Measurements from ENCODE around the gene MAP2. TPM values are rescaled to one million over a fixed set of nuclear protein-coding genes. Genes with fewer than 3 reads are reported as not detected.

Gene MAP2
- total RNA-seq, 1 donor from 2014 or later = 16.5 TPM

GRCh38 chr2:209619782-209620181, 195.9 kb downstream of the MAP2 start:
- Mint-ChIP-seq H3K4me1 (ENCODE audit: low read depth) (no peaks in the 10 kb centered on the region), H3K27ac (no peak overlapping the region), H3K4me3 (ENCODE audit: low read depth) (no peak overlapping the region), H3K27me3 (no peaks in the 10 kb centered on the region), H3K36me3 (ENCODE audit: insufficient read depth) (no peaks in the 10 kb centered on the region), H3K9me3 (ENCODE audit: low read depth) (peaks cover 4% of the 10 kb centered on the region)
- no peak for DNase-seq (ENCODE audit: low spot score, unreplicated experiment)
- no peak for TF ChIP-seq CTCF (IDR thresholded peaks at IDR 0.05; ENCODE audit: unreplicated experiment)

GRCh38 chr2:209624192-209624938, 200.5 kb downstream of the MAP2 start:
- Mint-ChIP-seq H3K9me3 (ENCODE audit: low read depth) (no peaks in the 10 kb centered on the region), H3K27ac (no peak overlapping the region), H3K36me3 (ENCODE audit: insufficient read depth) (no peaks in the 10 kb centered on the region), H3K27me3 (no peaks in the 10 kb centered on the region), H3K4me1 (ENCODE audit: low read depth) (no peaks in the 10 kb centered on the region), H3K4me3 (ENCODE audit: low read depth) (no peak overlapping the region)
- no peak for DNase-seq (ENCODE audit: low spot score, unreplicated experiment)
- no peak for TF ChIP-seq CTCF (IDR thresholded peaks at IDR 0.05; ENCODE audit: unreplicated experiment)

GRCh38 chr2:209629597-209629996, 205.8 kb downstream of the MAP2 start:
- H3K27me3 Mint-ChIP-seq = no peaks in the 10 kb centered on the region
- no peak for DNase-seq (ENCODE audit: low spot score, unreplicated experiment)
- H3K9me3 Mint-ChIP-seq (ENCODE audit: low read depth) = no peaks in the 10 kb centered on the region
- H3K4me1 Mint-ChIP-seq (ENCODE audit: low read depth) = no peaks in the 10 kb centered on the region
- H3K36me3 Mint-ChIP-seq (ENCODE audit: insufficient read depth) = no peaks in the 10 kb centered on the region
- H3K4me3 Mint-ChIP-seq (ENCODE audit: low read depth) = no peak overlapping the region
- no peak for TF ChIP-seq CTCF (IDR thresholded peaks at IDR 0.05; ENCODE audit: unreplicated experiment)
- no peak overlapping the region for H3K27ac Mint-ChIP-seq

GRCh38 chr2:209633911-209634310, 210.1 kb downstream of the MAP2 start:
- DNase-seq (ENCODE audit: low spot score, unreplicated experiment) = no peak
- Mint-ChIP-seq H3K27ac (no peak overlapping the region), H3K36me3 (ENCODE audit: insufficient read depth) (no peaks in the 10 kb centered on the region), H3K9me3 (ENCODE audit: low read depth) (no peaks in the 10 kb centered on the region), H3K27me3 (no peaks in the 10 kb centered on the region), H3K4me1 (ENCODE audit: low read depth) (peaks cover 1% of the 10 kb centered on the region), H3K4me3 (ENCODE audit: low read depth) (no peak overlapping the region)
- no peak for TF ChIP-seq CTCF (IDR thresholded peaks at IDR 0.05; ENCODE audit: unreplicated experiment)

GRCh38 chr2:209636076-209636475, 212.2 kb downstream of the MAP2 start:
- Mint-ChIP-seq H3K36me3 (ENCODE audit: insufficient read depth) (no peaks in the 10 kb centered on the region), H3K27me3 (no peaks in the 10 kb centered on the region), H3K9me3 (ENCODE audit: low read depth) (no peaks in the 10 kb centered on the region), H3K4me3 (ENCODE audit: low read depth) (no peak overlapping the region), H3K27ac (no peak overlapping the region), H3K4me1 (ENCODE audit: low read depth) (peaks cover 3% of the 10 kb centered on the region)
- TF ChIP-seq CTCF (IDR thresholded peaks at IDR 0.05; ENCODE audit: unreplicated experiment) = no peak
- DNase-seq (ENCODE audit: low spot score, unreplicated experiment) = no peak
